Liver (tissue), 3 donors: Measurements from ENCODE around the gene BPI.

Source experiments
- CTCF ChIP-seq: fragments of 150-350 bp; IDR thresholded peaks from 2 replicates; pipeline ENCODE4 v1.5.1; 2017; ENCODE audit warnings: improper control_type of control experiment, low read depth, low read length; ENCODE audit not compliant: missing input control
- JUND ChIP-seq, 2 donors: IDR thresholded peaks; 2 replicates each; pipeline ENCODE4 v1.6.1; 2016; ENCODE audit warnings: antibody characterized with exemption in 2 of 2
- MAX ChIP-seq: IDR thresholded peaks from 2 replicates; pipeline ENCODE4 v1.6.1; 2016; ENCODE audit warnings: antibody characterized with exemption
- REST ChIP-seq: IDR thresholded peaks from 2 replicates; pipeline ENCODE4 v1.6.1; 2016; ENCODE audit warnings: antibody characterized with exemption, mild to moderate bottlenecking
- TAF1 ChIP-seq: conservative IDR thresholded peaks from 2 replicates; pipeline ENCODE4 v1.6.1; 2016; ENCODE audit warnings: antibody characterized with exemption, mild to moderate bottlenecking
- donor health status: healthy.
- donor health status: healthy.

- TF ChIP-seq TAF1 (no peak), CTCF (no peak), REST (no peak), MAX (no peak), JUND (IDR thresholded peaks at IDR 0.05) (no peak)
Measured at GRCh38 chr20:38373231-38373867, 69.4 kb downstream of the BPI start.
